Activated gamma-delta T cell treated with anti-CD3 and anti-CD28 coated beads, Interleukin-2, amount 50 U/mL, for 16 hours (primary cell): ENCODE data around the gene HOXA10.

ENCODE experiments used
- DNase-seq: peaks from one replicate; pipeline ENCODE4 v3.0.0-alpha.2; 2020; ENCODE audit warnings: low read depth

Gene HOXA10

DNA sequence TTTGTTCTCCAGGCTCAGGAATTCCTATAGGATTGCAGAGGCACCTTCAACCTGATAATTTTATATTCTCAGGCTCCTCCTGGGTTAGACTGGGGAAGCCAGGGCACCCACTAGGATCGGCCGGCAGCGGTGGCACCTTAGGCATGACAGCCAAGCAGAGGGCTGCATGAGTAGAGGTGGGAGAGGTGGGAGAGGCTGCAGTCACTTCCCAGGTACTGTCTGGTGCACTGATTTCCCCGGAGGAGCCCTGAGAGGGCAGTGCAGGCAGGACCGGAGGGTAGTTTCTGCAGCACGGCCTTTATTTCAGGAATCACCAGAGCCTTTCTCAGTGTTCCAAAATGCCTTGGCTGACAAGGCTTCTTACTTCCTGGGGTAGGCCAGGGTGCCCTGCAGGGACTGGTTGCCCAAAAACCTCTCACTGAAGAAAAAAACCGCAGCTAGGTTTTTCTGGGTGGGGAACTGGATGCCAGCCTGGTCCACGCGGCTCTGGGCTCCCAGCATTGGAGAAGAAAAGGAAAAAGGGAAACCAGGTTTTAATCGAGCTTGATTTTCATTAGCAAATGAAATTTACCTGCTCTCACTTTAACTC, 29.3 kb upstream of the HOXA10 start:
- DNase-seq, result no peak

DNA sequence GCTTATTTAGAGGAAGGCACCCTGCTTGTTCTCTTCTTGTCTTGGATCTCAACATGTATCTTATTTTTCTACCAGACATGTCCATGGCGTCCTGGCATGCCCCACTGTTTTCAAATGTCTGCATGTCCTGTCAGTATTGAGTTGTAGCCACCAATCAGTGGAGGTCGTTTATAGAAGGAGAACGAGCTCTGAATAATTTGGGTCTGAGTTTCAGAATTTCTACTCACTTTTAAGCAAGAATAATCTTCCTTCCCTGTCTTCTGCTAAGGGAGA, 28.7 kb upstream of the HOXA10 start:
- DNase-seq, result no peak

DNA sequence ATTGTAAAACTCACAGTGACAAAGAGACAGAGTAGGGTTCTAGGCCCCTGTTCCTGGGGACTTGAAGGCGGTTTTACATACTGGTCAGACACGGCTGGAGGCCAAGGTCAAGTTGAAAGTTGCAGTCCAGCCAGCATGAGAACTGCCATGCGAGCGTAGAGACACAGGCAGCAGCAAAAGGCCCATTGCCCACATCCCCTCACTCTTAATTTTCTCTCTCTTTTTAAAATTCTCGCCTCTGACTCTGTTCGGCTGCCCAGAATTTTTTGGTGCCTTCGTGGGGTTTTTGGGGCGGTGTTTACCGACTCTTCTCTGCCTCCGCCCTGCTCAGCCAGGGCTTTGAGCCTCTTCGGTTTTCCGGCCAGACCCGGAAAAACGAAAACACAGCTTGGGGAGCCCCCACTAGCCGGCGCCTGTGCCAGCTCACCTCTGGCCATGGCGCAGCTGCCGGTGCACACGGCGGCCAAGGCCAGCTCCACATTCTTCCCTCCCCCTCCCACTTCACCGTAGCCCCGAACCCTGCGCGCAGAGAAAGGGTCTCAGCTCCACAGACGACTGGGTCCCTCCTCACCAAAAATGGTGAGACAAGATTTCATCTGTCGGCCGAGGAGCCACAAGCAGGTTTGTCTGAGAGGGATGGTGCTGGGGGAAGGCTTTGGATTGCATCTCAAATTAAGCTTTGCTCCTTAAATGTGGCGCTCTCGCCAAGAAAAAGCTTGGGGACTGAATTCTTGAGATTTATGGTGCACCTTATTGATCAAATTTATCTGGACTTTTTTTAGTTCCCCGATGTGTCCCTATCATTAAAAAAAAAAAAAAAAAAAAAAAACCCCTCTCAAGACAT, 28.1 kb upstream of the HOXA10 start:
- no peak for DNase-seq

DNA sequence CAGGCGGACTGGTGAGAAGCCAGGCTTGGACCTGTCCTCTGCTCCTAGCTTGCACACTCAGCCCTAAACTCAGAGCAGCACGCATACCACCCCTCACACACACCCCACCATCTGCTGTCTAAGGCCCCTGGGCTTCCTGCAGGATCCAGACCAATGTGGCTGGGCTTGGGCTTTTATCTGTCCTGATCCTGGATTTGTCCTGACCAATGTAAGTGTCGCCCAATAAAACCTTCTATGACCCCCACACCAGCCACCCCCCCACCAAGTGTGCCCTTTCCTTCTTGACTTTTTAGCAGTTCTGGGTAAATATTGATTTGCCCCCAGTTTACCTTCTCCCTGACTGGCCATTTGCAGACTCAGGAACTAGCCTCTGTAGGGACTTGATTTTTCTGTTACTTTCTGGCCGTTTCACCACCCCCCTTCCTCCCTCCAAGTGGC, 27.5 kb upstream of the HOXA10 start:
- no peak for DNase-seq

DNA sequence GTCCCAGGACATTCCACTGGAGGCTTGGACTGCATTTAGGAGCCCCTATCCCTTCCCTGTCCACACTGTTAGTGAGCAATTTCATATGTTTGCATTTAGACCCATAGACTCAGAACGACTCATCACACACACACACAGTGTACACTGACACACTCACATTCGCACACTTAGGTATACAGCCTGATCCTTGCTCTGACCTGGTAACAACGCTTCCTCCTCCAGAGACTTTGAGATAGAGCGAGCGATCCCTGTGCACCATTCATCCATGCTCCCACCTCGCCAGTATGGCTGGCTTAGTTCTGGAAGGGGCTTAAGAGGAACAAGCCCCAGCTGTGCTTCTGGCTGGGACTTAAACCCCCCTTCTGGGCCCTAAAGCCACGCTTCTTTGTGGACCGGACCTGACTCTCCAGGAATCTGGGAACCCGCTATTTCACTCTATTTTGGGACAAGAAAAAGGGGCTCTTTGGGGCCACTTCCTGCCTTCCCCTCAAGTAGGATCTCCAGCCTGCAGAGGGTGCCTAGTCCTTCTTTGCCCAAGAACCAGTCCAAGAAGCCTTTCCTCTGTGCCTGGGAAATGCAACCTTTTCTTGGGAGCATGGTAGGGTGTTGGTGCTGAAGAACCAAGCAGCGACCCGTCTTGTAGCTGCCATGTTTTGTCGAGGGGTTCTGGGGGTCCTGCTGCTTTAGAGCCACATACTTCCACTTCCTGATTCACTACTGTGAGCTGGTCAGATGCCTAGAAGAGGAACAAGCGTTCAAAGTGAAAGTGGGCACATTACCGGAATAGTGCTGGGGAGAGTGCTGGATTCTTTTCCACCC, 26.9 kb upstream of the HOXA10 start:
- no peak for DNase-seq

DNA sequence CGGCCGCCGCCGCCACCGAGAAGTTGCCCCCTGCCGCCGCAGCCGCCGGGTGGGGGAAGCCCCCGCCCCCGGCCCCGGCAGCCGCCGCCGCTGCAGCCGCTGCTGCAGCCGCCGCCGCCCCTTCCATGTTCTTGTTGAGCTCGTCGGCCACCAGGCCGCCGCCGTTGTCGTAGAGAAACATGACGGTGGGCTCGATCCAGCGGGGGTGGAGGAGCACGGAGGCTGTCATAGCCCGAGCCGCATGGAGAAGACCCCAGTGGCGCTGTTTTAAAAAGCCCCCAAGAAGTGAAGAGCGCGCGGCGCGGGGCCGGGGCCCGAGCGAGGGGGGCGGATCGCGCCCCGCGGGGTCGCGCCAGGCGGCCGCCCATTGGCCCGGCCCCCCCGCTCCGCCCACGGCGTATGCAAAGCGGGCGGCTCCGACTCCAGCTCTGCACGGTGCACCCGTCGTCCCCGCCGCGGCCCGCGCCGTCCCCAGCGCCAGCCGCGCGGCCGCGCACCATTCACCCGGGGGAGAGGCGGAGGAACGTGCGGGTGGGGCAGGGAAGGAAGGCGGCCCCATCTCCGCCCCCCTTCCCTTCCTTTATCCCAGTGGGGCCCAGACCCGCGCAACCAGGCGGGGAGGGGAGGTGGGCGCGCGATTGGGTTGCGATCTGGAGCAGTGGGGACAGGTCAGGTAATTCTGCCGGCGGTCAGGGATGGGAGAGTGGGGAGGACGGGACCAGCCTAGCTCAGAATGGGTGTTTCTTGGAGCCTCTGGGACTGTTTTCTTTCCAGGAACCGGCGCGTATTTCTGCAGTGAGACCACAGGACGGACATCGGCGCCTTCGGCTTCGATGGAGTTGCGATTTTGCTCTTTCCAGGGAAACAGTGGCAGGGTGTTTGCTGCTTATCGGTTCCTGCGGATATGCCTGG, 26.0 kb upstream of the HOXA10 start, which contains the start of gene HOXA13:
Gene HOXA13 (minus strand): TSS at position 243 of the 912 bp plus-strand sequence. CDS start 14 bp downstream, at position 229.
- no peak for DNase-seq

DNA sequence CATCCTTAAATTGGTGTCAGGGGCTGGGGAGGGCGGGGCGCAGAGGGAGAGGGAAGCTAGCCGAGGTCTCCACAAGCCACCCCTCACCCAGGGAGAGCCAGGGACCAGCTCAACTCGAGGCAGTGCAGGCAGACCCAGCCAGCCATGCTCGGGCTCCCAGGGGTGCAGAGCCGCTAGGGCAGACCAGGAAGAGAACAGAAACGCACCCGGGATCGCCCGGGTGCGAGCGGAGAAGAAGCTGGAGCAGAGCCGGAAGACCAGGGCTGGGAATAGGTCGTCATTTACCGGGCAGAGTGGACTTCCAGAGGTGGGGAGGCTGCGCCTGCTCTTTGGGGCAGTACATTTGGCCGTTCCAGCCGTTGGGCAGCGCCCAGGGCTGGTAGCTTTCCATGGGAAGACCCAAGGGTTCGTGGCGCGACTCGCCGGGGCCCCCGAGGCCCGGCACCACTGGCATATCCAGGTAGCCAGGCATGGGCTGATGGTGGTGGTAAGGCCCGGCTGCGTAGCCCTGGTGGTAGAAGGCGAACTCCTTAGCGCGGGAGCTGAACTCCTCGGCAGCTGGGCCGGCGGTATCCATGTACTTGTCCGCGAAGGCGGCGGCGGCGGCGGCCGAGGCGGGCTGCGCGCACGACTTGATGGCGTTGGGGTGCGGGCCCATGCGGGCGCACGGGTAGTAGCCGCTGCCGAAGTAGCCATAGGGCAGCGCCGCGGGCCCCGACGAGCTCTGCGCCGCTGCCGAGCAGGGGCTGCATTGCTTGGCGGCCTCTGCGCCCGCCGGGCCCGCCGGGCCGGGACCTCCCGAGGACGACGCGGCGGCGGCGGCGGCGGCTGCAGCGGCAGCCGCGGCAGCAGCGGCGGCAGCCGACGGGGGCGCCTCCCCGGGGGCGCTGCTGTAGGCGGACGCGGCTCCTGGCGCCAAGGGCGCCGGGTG, 25.0 kb upstream of the HOXA10 start:
- no peak for DNase-seq

DNA sequence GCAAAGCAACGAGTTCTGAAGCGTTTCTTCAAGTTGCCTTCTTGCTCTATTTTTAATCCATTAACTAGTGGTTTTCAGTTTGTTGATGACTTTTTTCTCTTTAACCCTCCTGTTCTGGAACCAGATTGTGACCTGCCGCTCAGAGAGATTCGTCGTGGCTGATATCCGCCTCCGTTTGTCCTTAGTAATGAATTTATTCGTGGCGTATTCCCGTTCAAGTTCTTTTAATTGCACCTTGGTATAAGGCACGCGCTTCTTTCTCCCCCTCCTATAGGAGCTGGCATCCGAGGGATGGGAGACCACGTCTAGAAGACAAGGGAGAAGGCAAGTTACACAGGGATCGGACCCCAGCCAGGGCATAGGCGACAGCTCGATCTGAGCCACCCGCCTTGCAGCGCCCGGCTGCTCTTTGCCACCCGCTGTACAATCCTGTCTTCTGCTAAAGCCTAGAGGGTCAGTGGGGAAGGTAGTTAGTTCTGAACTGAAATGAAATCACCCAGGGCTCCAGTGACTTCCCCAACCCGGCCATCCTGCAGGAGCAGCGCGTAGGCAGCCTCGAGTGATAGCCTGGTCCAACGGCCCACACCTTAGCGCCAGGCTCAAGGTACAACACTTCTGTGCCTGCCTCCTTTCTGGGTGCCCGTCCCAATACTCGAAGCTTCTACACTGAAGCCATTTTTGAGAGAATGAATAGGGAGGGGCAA, 24.2 kb upstream of the HOXA10 start:
- no peak for DNase-seq

DNA sequence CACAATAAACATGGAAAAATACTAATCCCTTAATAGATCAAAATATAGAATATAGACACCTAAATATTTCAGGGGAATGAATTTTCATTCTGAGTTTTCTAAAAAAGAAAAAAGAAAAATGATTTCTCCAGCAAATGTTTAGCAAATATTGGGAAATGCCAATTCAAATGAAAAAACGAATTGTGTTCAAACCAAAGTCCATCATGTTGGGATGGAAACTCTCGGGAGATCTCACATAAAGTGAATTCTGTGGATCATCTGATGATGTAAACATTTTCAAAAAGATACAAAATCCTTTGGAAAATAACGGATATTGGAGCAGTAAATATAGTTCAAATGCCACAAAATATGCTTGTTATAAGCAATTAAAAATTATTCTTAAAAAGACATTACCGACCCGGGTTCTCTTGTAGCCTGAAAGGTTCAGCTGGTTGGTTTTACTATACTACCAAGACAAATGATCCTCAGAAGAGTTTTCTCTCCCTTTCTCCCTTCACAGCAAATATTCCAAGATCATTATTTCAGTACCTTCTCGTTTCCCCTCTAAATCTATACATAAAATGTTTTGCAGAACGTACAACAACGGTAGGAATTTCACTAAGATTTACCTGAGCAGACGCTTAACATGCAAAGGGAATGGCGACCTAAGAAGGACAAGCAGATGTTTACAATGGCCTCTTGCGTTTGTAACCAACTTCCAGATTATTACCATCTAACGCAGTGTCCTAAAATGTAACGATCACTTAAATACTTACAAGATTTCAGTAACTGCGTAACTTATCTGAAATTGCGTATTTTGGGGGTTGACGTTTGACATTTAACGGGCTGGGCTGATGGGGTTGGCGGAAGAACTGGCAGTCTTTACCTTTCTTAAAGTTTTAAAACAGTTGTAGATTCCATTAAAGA, 23.3 kb upstream of the HOXA10 start:
- no peak for DNase-seq

DNA sequence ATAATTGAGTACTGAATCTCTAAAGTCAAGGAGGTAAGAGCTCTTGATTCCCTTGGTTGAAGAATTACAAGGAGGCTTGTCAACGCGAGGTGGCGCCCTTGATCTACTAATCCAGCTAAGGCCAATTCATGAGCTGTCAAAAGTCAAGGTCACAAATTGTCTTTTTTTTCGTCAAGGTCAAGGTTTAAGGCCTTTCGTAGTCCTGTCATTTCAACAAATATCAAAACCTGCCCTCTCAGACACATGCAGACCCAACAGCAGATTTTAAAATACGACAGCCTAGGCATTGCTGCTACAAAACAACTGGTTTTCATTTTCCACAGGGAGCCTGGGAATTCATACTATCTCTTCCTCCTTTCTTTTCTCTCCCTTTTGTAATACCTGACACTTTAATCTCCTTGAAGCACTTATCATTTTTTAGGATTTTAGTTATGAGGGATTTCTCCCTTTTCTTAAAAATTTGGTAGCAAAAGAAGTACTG, 22.2 kb upstream of the HOXA10 start:
- peak; percentile 80 for DNase-seq

DNA sequence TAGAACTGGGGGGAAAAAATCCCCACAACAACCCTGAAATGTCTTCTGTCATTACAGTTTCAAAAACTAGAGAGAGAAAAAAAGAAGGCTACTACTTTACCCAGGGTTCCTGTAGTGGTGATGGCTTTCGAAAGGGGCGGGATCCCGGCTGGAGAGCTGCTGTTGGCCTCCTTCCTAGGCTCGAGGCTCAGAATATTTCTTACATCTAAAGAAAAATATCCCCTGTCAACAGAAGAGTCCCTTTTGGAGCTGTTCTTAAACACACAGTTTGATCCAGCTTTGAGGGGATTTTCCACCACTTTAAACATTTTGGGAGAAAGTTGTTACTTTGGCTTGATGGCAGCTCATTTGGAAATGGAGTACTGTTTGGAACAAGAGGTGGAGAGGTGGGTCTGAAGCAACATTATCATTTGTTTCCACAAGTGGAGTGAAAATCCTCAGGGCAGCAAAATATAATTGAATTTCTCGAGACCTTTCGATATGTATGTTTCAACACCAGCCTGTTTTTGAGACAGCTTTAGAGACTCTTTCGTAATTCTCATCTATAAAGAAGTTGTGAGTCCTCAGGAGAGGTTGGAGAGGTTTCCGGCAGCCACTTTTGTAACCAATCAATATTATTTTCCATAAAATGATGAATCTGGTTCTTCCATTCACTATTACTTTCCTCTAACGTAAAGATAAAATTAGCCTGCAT, 20.7 kb upstream of the HOXA10 start:
- DNase-seq, result no peak

DNA sequence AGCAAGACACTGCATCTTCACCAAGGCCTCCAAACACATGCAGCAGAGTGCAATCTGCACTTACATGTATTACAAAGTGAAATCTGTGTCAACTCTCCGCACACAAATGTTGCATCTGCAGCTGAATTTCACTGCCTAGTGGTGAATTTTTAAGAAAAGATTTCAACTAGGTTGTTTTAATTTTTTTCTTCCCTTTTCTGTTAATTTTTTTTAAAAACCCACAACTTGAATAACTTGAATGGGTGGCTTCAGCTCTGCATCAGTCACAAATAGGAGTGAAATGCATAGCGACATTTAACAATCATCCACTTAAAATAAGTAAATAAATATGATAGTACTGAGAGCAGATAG, 19.9 kb upstream of the HOXA10 start:
- no peak for DNase-seq

DNA sequence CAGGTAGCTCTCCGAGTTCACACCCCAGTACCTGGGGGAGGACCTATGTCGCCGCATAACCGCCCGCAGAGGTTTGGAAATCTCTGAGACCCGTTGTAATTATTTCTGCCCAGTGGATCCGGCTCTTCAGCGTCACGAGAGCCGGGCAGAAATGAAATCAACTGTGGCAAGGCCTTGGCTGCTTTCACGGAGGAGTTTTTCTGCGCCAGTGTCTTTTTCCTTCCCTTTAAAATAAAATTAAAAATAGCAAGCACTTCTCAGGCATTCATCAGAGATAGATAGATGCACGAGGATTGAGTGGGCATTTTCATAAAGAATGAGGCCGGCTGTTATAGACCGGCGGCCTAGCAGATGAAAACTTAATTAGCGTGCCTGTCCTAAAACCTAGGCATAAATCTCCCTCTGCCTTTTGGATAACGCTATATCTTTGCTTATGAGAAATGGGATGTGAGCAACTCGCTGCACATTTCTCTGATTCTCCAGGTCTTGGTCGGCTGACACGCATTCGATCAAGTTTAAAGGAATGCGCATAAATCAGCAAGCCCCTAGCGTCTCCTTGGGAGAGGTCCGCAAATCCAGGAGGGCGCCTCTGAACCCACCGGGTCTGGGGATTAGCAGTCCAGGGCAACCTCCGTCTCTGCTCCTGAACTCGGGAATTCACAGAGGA, 19.3 kb upstream of the HOXA10 start:
- no peak for DNase-seq

DNA sequence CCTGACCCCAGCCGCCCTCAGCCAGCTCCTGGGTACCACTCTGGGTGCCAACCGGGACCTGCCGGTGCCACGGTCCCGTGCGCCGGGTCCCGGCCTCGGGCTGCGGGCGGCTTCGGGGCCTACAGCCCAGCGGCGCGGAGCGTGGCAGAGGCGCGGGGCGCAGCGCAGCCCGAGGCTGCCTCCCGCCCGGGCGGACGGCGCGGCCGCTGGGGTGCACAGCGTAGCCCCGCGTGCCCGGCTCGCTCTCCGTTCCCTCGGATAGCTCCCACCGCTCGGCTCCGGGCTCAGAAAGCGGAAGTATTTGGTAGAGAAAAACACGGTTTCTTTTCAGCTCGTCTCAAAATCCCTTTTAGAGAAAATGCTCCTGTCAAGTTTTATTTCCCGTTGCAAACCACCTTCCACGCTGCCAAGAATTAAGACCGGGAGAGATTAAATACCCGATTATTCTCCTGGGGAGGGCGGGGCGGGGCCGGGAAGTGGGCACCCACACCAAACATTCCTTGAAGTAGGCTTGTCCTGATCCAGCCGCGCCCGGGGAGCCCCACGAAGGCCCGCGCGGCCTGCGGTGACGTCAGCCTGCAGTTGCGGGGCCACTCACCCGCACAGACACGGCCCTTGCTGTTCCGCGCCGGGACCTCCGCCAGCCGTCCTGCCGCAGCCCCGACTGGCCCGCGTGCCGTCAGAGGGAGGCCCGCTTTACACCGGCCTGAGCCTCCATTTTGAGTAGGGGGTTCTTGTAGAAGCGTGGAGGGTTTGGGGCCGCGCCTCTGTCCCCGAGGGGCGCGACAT, 18.6 kb upstream of the HOXA10 start:
- DNase-seq, result no peak

DNA sequence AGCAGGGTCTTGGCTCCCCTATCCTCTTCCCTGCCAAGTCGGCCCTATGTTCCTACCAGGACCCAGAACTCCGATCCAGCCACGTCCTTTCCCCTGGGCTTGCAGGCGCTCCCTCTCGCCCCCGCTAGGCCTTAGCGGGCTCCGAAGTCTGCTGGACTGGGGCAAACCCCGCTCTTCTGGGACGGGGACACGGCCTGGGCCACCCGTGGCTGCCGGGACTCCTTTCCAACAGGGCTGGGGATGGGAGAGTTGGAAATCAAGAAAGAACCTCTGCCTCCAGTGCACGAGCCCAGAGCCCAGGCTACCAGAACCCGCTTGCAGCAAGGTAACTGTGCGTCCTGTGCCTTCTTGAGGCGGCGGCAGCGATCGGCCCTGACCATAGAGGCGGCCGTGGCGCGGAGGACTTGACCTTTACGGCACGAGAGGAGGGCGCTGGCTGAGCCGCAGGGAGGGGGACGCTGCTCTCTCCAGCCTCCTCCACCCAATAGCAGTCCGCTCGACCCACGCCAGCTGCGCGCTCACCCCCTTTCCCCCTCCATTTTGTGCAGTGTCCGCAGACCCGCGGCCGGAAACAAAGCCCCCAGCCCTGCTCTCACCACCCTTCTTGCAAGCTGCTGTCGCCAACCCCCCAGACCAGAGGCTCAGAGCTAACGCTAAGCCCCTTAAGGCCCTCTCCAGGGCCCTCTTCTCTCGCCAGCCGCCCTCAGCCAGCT, 17.9 kb upstream of the HOXA10 start:
- DNase-seq, result no peak

DNA sequence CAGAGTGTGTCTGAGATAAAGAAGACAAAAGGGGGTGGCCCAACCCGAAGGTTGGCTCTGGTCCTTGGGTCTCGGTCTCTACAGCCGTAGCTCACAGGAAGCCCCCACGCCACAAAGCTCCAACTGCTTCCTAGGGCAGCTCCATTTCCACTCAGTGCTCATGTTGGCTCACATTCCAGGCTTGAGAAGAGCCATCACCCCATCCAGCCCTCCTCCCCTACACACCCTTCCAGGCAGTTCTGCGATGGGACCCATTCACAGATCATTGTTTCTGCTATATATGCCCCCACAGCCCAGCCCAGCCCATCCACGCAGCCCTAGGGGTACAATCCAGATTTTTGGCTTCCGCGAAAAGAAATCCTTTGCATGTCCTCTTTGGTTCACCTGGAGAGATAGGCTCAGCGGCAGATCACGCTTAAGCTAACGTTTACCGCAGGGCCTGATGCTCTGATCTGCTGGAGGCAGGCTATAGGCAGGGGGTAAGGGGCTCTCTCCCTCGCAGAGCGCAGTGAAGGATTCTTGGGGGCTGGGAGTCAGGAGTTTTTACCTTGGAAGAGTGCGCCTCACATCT, 17.1 kb upstream of the HOXA10 start:
- DNase-seq, result no peak
